AG09319 (cell line): ENCODE data around the gene HEBP1.
A peak's percentile ranks its signal among the peaks of the same experiment; 100 is the strongest.

ENCODE experiments used
- DNase-seq: peaks from one replicate; pipeline ENCODE4 v3.0.0-alpha.2; 2010; ENCODE audit warnings: low read depth; ENCODE audit errors: extremely low read depth
- CTCF ChIP-seq: IDR thresholded peaks from 2 replicates; pipeline ENCODE4 v1.5.1; 2011; ENCODE audit warnings: low read depth, mild to moderate bottlenecking, inconsistent platforms, low read length, moderate library complexity

The HEBP1 gene

DNA sequence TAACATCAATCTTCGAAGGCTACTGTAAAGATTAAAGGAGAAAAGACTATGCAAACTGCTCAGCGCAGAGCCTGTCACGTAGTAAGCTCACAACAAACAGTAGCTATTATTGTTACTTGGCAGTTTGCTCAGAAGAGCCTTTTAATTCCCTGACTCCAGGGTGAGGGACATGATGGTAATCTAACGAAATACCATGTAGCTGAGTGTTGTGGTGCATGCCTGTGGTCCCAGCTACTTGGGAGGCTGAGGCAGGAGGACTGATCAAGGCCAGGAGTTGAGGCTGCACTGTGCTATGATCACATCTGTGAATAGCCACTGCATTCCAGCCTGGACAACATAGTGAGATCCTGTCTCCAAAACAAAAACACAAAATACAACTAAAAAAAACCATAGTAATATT is 22.8 kb downstream of the HEBP1 start:
- DNase-seq = no peak
- TF ChIP-seq CTCF = no peak

DNA sequence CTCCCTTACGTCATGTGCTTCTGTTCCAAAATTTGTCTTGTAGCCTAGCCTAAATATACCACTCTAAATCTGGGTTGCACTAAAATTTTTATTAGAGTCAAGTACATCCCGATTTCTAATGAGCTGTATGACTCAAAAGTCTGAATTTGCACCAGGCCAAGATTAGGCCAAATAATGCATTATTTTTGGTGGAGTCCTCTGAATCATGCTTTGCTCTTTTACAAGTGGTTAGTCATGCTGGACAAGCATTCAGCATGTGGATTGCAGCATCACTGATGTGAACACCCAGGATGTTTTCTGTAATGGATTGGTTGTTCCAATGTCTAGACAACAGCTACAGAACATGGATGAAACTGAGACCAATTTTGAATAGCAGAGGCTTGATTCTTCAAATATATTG is 23.7 kb downstream of the HEBP1 start:
- DNase-seq = peak; percentile 79
- TF ChIP-seq CTCF = no peak

DNA sequence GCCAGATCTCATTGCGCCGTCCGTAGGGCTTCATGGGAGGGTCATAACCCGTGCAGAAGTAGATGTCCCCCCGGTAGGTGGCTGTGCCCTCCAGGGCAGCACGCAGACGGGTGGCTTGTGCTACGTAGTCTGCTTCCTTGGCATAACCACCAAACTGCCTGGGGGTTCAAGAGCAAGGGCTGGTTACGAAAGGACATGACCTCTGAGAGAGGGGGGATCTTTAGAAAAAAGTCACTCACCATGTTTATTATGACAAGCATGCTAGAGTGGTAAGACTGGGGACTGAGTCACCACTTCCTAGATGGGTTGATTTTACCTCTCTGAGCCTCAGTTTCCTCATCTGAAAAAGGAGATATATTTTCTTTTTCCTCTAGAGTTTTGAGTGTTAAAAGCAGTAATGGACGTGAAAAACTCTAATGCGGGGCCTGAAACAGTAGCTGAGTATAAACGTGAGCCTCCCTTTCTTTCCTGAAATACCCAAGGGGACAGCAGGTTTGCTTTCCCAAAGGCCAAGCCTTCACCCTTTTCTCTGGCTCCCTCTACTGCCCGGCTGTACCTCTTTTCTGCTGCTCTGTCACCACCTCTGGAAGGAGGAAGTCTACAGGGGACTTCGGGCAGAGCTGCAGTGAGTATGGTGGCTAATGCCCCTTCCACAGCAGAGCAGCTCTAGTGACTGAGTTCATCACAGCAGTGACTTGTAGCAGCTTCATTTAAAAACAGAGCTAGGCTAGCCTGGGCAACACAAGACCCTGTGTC is 24.6 kb downstream of the HEBP1 start:
- peak; percentile 44 for TF ChIP-seq CTCF
- no peak for DNase-seq

GRCh38 chr12:12974211-12974610 is 25.9 kb downstream of the HEBP1 start:
- no peak for TF ChIP-seq CTCF
- DNase-seq = no peak

- TF ChIP-seq CTCF = no peak
- no peak for DNase-seq
Observed at GRCh38 chr12:12973019-12973418, 27.0 kb downstream of the HEBP1 start.

- no peak for TF ChIP-seq CTCF
- DNase-seq = no peak
Observed at GRCh38 chr12:12965836-12966235, 34.2 kb downstream of the HEBP1 start.

GRCh38 chr12:12964255-12964654 is 35.8 kb downstream of the HEBP1 start:
- no peak for DNase-seq
- TF ChIP-seq CTCF = no peak
